HG03097 (cell line): ENCODE measurements around the gene RBMS3.
"Not testable (repeated sequence)": the region's sequence is repeated elsewhere in the genome, so short reads cannot be mapped to it uniquely, and the experiment has no call there.

ENCODE experiments used
- ATAC-seq: cut with Tn5 transposase; IDR thresholded peaks from one replicate; pipeline ENCODE4 v1.9.1; 2021; ENCODE audit not compliant: unreplicated experiment, low FRiP score

RBMS3 gene

GRCh38 chr3:29335943-29336342 is 55.1 kb downstream of the RBMS3 start:
- no peak for ATAC-seq

DNA sequence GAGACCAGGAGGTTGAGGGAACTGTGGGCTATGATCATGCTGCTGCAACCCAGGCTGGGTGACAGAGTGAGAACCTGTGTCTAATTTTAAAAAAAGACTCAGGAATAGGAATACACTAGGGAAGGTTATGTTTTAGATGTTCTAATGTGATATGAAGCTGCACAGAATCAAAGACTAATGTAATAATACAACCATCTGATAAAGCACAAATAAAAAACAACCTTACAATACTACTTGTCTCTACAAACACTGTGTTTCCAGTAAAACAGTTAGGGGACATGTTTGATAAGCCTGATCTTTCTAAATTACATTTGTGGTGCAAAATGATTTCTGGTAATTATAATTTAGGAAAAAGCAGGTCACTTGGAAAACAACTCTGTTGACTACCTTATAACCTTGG is 56.7 kb downstream of the RBMS3 start:
- ATAC-seq, result no peak

- ATAC-seq, result no peak
Observed at GRCh38 chr3:29338377-29338776, 57.5 kb downstream of the RBMS3 start.

DNA sequence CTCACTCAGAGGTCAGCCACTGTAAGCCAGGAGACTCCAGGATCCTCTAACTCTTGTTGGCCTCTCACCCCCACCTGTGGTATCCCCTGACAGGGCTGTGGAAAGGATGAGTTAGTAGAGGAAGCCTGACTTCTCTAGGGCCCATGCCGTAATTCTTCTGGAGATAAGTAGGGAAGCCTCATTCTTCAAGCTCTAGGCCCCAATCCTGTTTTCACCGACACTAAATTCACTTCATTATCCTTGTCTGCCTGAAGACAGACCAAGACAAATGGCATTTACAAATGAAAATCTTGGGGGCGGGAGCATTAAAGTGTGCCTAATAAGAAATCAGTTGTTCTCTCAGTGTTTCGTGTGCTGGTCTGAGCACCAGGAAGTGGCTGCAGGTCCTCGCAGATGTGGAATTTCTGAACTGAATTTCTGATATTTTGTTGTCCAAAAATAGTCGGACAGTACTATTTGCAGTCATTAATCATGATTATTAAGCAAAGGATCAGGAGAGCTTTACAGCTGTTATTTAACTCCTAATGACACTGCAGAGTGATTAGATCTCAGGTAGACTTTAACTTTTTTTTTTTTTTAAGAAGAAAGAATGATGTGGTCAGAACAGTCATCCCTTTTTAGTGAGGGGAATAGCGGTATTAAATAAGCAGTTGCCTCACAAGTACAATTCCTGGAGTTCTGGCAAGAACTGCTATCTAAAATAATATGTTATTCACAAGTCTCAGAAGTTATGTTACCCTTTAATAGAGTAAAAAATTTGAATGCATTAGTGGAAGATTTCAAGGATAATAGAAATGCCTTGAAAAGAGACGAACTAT is 58.4 kb downstream of the RBMS3 start:
- no peak for ATAC-seq

DNA sequence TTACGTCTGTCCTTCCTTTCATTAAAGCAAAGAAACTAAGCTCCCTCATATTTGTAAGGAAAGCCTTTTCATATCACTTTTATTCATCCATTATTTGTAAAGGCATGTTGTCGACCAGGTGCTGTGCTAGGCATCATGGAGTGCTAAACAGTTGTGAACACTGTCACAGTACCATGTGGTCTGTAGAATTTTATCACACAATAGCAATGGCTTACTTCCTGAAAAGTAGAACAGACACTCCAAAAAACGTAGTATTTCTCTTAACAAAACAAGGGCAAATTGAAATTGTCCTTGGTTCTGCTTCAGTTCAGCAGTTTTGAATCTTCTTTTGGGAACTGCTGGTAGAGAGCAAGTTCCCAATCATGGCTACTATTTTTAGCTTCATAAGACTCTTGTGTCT is 63.3 kb downstream of the RBMS3 start:
- no peak for ATAC-seq

- ATAC-seq, result no peak
Observed at GRCh38 chr3:29344935-29345334, 64.1 kb downstream of the RBMS3 start.

GRCh38 chr3:29345516-29346300 is 64.8 kb downstream of the RBMS3 start:
- ATAC-seq, result no peak

DNA sequence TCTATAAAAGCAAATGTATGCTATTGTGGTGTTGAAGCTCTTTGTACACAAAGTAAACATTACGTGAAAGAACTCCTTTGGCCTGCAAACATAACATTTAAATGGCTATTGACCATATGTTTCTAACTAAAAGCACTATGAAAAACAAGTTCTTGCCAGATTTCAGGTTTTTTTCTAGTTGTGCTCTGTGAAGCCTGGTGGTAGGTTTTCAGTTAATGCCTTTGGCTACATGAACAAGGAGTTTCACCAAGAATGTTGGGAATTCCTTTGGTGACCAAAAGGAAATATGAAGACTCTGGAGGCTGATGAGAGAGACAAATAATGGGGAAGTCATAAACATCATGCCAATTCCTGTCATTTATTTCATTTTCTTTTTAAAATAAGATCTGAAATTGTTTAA is 66.0 kb downstream of the RBMS3 start:
- no peak for ATAC-seq

- ATAC-seq, result no peak
Observed at GRCh38 chr3:29347412-29347811, 66.5 kb downstream of the RBMS3 start.

DNA sequence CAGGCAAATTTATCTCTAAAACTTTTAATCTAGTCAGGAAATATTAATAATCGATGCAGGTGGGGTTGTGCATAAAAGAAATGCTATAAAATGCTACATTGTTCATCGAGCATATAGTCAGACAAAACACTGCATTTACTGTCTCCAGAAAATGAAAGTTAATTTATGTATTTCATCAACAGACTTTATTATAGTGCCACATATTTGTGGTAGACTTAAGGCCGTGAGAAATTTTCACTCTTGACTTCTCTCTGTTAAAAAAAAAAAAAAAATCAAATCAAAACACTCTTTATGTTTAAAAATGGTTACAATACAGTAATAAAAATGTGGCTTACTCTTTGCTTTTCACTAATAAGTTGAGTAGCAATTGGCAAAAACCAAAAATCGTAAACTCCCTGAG is 67.4 kb downstream of the RBMS3 start:
- no peak for ATAC-seq

- ATAC-seq, result no peak
Observed at GRCh38 chr3:29349049-29349448, 68.2 kb downstream of the RBMS3 start.

- ATAC-seq, result no peak
Observed at GRCh38 chr3:29353807-29354206, 72.9 kb downstream of the RBMS3 start.

DNA sequence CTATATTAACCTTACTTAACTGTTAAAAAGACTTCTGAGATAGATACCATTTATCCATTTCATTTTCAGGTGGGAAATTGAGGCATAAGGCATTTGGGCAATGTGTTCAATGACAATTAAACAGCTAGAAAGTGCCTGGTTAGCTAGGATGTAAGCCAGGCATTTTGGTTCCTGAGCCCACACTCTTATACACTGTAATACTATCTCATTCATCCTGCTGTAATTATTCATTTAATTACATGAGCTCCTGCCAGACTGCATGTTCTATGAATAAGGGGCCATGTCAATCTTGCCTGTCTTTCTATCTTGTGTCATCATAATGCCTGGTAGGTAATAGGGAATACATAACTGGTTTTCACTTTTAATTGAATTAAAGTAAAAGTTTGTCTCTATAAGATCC is 74.0 kb downstream of the RBMS3 start:
- no peak for ATAC-seq

DNA sequence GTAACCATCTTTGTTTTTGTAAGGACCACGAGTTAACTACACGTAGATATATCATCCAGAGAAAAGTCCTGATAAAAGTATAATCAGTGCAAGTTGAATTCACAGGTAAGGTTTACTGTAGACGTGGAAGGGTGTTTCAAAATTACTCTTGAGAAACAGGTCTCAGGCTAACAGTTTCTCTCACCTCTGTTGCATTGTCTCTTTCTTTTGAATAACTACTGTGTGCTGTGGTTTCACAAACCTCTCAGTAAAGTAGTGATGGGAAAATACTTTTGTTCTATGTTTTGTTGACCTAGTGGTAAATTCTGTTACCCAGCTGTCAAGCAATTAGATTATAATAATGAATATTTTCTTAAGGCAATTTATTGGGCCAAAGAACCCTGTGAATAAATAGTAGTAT is 75.2 kb downstream of the RBMS3 start:
- no peak for ATAC-seq

DNA sequence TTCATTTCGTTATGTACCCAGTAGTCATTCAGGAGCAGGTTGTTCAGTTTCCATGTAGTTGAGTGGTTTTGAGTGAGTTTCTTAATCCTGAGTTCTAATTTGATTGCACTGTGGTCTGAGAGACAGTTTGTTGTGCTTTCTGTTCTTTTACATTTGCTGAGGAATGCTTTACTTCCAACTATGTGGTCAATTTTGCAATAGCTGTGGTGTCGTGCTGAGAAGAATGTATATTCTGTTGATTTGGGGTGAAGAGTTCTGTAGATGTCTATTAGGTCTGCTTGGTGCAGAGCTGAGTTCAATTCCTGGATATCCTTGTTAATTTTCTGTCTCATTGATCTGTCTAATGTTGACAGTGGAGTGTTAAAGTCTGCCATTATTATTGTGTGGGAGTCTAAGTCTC is 79.4 kb downstream of the RBMS3 start:
- ATAC-seq, result not testable (repeated sequence)

DNA sequence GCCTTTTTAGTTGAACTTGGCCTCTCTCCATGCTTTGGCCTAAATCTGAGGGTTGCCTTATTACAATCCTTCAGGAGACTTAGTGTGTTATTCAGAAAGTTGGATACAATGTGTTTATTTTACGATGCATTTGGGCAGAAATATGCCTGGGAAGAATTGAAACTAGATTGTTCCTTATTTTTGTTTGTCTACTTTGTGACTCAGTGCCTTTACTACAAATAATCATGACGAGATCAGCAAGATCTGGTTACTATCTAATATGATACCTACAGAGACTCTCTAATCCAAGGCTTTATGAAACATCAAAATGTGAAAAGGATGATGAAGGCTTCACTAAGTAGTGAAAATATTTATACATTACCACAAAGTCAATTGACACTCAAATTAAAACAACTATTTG is 82.2 kb downstream of the RBMS3 start:
- no peak for ATAC-seq

DNA sequence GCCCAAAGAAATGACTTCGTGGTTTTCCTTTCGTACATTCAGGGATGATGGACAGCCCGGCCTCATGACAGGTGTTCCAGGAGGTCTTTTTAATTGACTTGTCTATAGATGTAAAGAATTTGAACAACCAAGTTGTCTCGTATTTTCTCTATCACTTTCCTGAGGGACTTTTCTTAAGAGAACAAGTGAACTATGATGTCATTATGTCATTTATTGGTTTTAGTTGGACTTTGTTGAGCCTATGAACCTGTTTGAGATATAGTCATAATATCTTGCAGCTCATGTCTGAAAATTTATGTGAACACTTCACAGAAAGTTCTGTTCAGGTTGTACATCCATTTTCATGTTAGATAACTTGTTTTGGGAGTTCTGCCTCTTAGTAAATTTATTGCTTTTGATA is 89.2 kb downstream of the RBMS3 start:
- no peak for ATAC-seq

GRCh38 chr3:29370476-29371420 is 89.9 kb downstream of the RBMS3 start:
- no peak for ATAC-seq

GRCh38 chr3:29373131-29373680 is 92.3 kb downstream of the RBMS3 start:
- no peak for ATAC-seq

- no peak for ATAC-seq
Observed at GRCh38 chr3:29374226-29374625, 93.4 kb downstream of the RBMS3 start.

- ATAC-seq, result no peak
Observed at GRCh38 chr3:29379097-29379496, 98.2 kb downstream of the RBMS3 start.
